ENCODE measurements around the gene FBXW7. TPM values are rescaled to one million over a fixed set of nuclear protein-coding genes. Genes with fewer than 3 reads are reported as not detected.

The FBXW7 gene, protein sequence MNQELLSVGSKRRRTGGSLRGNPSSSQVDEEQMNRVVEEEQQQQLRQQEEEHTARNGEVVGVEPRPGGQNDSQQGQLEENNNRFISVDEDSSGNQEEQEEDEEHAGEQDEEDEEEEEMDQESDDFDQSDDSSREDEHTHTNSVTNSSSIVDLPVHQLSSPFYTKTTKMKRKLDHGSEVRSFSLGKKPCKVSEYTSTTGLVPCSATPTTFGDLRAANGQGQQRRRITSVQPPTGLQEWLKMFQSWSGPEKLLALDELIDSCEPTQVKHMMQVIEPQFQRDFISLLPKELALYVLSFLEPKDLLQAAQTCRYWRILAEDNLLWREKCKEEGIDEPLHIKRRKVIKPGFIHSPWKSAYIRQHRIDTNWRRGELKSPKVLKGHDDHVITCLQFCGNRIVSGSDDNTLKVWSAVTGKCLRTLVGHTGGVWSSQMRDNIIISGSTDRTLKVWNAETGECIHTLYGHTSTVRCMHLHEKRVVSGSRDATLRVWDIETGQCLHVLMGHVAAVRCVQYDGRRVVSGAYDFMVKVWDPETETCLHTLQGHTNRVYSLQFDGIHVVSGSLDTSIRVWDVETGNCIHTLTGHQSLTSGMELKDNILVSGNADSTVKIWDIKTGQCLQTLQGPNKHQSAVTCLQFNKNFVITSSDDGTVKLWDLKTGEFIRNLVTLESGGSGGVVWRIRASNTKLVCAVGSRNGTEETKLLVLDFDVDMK
- total RNA-seq (2022; extraction: Qiagen RNA extraction; ENCODE audit: low read depth), result 5.3 to 7.6 TPM (median 6.6 TPM) in 5 replicates

DNA sequence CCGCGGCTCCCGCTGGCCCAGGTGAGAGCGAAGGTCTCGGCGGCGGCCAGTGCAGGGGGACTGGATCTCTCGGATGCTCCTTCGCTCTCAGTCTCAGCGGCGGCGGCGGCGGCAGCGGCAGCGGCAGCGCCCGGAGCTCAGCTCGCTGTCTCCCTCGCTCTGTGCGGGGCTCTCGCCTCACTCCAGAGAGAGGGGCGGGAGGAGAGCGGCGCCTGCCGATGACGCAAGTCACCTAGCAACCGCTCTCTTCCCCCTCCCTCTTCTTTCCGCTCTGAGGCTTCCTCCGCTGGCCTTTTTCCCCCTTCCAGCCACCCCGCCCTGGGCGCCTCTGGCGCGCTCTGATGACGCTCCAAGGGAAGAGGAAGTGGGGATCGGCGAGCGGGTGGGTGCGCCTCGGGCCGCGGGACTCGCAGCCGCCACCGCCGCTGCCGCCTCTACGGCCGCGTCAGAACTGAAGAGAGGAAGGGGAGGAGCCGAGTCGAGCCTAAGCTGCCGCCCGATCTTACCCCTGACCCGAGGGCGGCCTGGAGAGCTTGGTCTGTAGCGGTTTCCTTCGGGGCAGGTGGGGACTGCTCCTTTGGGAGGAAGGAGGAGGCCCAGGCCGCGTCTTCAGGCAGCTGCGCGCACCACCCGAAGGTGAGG, at the start of gene FBXW7:
FBXW7 (minus strand) TSS at position 190 of the 642 bp plus-strand sequence. CDS start 124,289 bp downstream, outside the sequence.

Other genes with a start within 250 kb of the FBXW7 start
- gene TMEM154, start 143.9 kb upstream of the FBXW7 start, total RNA-seq (2022; extraction: Qiagen RNA extraction; ENCODE audit: low read depth), result 0.02 to 0.13 TPM (median 0.05 TPM) in 4 of 5 replicates, not detected in the other
- gene TIGD4, start 243.6 kb upstream of the FBXW7 start, total RNA-seq (2022; extraction: Qiagen RNA extraction; ENCODE audit: low read depth), result 0.13 to 0.24 TPM (median 0.16 TPM) in 4 of 5 replicates, not detected in the other
- 12.6 to 17.3 TPM (median 15.9 TPM) in 5 replicates for gene ARFIP1, start 243.9 kb upstream of the FBXW7 start, total RNA-seq (2022; extraction: Qiagen RNA extraction; ENCODE audit: low read depth)